GM15510 (cell line): ENCODE data around the gene PSMD11.

Experiments
- POLR2A ChIP-seq: IDR thresholded peaks from 3 replicates; pipeline ENCODE4 v1.6.1; 2011; ENCODE audit warnings: borderline replicate concordance; ENCODE audit not compliant: insufficient read length; ENCODE audit errors: extremely low read depth

The PSMD11 gene

DNA sequence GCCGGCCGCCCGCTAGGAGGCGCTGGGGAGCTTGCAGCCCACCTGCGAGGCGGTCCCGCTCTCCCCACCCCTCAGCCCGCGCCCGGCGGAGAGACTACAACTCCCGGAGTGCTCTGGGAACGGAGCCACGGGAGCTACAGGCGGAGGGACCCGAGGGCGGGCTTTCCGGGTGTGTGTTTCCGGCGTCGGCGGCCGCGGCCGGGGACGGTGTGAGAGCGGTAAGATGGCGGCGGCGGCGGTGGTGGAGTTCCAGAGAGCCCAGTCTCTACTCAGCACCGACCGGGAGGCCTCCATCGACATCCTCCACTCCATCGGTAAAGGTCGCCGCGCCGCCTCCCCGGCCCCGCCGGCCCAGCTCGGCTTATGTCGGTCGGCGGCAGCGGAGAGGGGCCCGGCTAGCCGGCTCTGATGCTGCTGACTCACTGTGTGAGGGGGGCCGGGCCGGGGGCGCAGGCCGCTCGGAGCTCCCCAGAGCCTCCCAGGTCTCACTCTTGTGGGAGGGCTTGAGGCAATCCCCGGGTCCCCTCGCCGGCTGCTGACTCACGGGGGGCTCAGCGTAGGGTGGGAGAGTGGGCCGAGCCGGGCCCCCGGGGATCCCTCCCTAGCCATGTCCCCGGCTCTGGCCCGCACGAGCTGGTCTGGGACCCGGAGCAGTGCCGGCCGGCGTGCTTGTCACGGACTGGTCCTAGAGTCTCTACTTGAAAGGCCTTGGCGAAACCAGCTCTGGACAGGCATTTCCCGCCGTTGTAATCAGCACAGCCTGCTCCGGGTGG lies at the start of gene PSMD11:
Gene PSMD11, plus strand, starts transcription at position 210 of the 773 bp plus-strand sequence. Its CDS starts 14 bp downstream, at position 224.
- peak; percentile 72 for TF ChIP-seq POLR2A

DNA sequence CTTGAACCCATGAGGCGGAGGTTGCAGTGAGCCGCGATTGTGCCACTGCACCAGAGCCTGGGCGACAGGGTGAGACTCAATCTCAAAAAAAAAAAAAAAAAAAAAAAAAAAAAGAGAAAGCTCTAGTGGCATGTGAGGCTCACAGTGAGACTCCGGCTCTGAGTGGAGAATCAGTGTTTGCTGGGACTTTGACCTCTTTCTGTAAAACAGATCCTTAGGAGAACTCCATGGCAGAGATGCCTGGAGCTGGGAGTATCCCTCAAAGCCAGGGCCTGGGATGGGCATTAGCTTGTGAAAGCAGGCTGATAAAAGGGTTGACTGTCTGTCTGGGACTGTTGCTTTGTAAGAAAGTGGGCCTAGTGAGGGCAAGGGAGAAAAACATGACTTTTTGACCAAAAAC lies 48.0 kb upstream of the PSMD11 start:
- no peak for TF ChIP-seq POLR2A

DNA sequence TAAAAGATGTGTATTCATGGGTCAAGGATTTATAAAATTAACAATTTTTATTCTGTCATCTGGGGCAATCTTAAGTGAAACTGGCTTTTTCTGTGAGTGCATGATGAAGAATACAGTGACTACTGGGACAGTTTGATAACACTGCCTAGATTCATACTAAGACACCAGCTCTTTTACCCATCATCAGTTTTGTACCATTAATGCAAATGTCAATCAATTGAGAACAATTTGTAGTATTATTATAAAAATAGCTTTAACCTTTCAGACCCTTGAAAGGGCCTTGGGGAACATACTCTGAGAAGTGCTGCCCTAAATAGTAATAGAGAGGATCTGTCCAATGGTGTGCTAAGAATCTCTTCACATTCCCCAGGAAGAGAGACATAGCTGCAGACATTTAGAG lies 45.4 kb upstream of the PSMD11 start:
- TF ChIP-seq POLR2A, result no peak

DNA sequence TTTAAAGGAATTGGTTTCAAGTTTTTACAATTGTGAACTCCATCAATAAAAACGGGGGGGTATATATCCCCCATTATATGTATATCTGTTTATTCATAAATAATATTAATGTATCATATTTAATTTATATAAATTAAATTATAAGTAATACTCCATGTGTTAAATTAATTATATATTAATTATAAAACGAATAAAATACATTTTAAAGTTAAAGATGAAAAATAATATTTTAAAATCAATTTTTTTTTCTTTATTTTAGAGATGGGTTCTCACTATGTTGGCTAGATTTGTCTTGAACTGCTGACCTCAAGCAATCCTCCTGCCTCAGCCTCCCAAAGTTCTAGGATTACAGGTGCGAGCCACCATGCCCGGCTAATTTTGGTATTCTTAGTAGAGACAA lies 17.4 kb upstream of the PSMD11 start:
- TF ChIP-seq POLR2A, result no peak

DNA sequence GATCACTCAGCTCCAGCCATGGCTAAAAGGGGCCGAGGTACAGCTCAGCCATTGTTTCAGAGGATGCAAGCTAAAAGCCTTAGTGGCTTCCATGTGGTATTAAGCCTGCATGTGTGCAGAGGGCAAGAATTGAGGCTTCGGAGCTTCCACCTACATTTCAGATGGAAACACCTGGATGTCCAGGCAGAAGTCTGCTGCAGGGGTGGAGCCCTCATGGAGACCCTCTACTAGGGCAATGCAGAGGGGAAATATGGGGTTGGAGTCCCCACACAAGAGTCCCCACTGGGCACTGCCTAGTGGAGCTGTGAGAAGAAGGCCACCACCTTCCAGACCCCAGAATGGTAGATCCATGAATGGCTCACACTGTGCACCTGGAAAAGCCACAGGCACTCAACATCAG lies 14.7 kb upstream of the PSMD11 start:
- TF ChIP-seq POLR2A, result no peak

DNA sequence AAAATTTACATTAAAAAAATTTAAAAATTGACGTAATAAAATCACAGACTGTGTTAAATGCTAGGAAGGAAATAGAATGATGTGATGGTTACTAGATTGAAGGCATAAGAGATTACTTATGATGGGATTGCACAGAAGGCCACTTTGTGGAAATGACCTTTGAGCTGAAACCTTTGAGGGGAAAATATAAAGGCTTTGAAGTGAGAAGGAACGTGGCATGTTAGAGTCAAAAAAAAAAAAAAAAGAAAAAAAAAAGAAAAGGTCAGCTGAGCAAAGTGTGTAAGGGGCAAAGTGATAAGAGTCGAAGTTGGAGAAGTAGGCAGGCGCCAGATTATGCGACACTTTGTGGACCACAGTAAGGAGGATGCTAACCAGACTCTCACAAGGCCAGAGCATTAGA lies 3.6 kb upstream of the PSMD11 start:
- TF ChIP-seq POLR2A, result no peak

DNA sequence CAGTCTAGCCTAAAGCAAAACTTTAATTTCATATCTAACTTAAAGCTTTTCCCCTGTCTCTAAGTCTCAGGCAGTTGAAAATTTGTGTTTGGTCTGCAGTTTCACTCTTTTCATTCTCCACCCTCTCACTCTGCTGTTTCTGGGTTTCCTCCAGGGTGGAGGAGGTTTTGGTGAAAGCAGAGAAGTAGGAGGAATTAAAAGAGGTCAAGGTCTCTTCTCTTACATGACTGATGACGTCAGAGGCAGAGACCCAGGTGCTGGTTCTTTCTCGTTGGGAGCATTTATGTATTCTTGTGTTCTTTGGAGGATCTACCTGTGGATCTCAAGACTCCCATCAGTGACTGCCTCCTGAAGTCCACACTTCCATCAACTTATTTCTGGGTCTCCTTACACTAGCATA lies 2.4 kb upstream of the PSMD11 start:
- TF ChIP-seq POLR2A, result no peak

DNA sequence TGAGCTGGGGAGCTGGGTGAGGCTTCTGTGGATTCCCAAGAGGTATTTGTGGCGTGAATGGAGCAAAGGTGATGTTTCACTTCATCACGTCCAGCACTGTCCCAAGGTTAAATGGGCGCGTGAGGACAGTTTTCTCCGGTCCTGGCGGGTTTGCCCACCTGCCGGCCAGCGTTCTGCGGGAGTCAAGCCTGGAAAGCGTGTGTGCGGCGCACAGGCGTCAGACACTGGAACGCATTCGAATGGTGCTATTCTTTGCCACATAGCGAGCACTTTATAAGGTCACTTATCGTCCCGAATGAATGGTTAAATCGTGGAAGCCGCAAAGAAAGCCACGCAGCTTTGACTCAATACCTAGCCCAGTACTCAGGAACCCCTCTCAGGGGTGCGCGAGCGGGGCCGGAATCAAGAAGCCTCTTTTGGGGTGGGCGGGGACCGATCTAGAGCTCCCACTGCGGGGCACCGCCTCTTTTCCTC lies 446 bp upstream of the PSMD11 start:
- TF ChIP-seq POLR2A, result no peak

DNA sequence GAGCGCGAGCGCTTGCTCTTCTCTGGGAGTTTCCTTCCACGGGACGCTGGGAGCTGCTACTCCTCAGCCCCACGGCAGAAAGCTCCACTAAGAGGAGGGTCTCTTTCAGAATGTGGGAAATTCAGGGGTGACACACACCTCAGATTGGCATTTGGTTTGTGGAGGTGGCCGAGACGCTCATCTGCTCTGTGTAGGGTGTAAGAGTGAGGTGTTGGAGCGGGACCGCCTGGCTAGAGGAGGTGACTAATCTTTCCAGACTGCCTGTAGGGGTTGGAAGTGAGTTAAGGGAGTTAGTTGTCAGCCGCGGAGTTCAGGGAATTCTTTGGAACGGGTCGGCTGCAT lies 735 bp downstream of the PSMD11 start:
- no peak for TF ChIP-seq POLR2A

DNA sequence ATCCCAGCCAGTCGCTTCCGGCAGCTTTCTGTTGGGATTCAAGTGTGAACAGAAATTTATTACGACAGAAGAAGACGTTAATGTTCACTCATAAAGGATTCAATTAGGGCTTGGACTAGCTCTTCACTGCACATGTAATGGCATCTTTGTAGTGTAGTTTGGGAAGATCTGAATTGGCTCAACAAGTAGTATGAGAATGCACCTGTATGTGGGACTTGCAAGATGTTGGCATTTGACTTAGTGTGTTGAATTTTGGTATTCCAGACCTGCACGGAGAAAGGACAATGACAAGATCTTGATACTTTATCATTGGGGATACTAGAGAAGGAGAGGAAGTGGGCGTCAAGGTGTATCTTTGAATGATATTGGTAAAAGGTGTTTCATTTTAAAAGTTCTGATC lies 1.2 kb downstream of the PSMD11 start:
- TF ChIP-seq POLR2A, result no peak

DNA sequence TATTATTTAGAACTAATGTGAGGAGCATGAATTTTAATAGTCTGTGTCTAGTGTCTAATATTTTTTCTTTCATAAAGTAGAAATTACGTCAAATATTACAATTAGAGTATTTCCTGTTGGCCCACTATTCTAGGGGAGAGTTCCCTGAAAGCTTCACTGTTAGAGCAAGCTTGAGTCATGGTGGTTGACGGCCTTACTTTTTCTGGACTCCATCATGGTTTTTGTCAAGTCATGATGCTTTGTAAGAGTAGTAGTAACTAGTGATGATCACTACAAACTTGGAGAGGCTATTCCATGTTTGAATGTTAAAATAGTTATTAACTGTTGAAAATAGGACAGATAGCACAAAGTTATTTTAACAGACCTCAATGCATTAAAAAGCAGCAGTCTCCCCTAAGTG lies 1.7 kb downstream of the PSMD11 start:
- no peak for TF ChIP-seq POLR2A

DNA sequence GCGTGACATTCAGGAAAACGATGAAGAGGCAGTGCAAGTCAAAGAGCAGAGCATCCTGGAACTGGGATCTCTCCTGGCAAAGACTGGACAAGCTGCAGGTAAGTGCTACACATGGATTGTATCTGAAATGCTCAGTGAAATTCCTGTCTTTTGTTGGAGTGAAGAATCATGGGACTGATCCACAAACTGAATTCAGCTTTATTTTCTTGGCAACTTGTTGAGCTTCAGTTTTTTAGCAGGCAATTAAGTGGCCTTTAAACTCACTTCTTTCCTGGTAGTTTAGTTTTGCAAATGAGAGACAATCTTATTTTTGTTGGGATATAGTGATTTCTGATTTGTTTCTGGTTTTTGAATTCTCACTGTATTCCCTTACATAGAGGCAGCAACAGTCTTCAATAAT lies 2.6 kb downstream of the PSMD11 start:
- no peak for TF ChIP-seq POLR2A

DNA sequence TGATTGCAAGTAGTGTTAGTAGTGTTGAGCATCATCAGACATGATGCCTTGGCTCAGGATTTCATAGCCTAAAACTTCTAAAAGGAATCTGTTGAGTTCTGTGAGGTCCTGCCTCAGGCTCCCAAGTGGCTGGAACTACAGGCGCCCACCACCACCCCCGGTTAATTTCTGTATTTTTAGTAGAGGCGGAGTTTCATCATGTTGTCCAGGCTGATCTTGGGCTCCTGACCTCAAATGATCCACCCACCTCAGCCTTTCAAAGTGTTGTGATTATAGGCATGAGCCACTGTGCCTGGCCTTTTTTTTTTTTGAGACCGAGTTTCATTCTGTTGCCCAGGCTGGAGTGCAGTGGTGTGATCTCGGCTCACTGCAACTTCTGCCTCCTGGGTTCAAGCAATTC lies 5.7 kb downstream of the PSMD11 start:
- TF ChIP-seq POLR2A, result no peak

DNA sequence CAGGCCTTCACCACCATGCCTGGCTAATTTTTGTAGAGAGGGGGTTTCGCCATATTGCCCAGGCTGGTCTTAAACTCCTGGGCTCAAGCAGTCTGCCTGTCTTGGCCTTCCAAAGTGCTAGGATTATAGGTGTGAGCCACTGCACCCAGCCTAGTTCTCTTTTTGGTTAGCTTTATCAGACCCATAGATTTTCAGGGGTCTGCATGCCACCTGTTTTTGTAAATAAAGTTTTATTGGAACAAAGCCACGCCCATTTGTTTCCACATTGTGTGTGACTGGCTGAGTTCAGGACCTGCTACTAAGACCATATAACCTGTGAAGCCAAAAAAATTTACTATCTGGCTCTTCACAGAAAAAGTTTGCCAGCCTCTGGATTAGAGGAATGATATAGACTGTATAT lies 7.6 kb downstream of the PSMD11 start:
- TF ChIP-seq POLR2A, result no peak

DNA sequence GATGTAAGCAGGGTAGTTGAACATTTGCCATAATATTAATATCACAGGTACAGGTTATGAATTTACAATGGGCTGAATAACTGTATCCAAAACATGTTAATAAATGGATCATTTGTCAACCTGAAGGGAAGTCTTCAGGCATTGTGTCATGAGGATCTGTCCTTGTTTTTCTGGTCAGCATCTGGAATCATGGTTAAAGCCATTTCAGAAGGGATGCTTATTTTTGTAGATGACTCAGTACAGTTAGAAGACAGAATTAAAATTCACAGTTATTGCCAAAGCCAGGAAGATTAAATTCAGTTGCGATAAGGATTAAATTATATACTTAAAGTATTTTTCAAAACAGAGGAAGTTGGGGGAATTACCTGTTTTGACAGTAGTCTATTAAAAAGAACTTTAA lies 8.0 kb downstream of the PSMD11 start:
- no peak for TF ChIP-seq POLR2A

DNA sequence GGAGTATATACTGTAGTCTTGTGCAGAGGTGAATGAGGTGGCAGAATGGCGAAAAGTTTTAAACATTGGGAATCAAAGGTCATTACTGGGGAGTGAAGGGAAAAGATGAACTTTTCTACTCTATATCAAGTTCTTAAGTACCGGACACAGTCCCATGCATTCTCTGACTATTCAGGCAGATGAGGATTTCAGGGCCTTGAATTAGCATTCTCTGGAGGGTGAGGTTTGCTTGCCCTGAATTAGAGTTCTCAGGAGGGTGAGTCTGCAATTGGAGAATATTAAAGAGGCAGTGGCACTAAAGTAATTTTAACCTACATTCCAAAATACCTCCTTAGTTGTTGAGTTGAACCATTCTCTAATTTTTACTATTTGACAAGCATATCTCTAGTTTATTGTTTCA lies 9.1 kb downstream of the PSMD11 start:
- no peak for TF ChIP-seq POLR2A

DNA sequence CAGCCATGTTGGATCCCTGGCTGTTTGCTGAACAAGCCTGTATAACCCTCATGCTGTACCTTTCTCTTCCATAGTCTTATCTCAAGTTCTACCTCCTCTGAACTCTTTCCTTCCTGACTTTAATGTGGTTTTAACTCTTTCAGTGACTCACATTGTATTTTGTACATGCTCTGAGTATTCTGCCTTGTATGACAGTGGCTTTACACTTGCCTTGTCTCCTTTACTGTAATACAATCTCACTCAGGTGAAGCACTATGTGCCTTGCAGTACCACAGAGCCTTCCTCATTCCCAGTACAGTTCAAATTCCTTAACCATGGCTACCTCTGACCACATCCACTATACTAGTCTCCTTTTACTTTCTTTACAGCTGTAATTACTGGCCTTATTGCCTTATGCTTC lies 14.1 kb downstream of the PSMD11 start:
- no peak for TF ChIP-seq POLR2A
